ENCODE results near the gene RO60.

The RO60 gene

DNA sequence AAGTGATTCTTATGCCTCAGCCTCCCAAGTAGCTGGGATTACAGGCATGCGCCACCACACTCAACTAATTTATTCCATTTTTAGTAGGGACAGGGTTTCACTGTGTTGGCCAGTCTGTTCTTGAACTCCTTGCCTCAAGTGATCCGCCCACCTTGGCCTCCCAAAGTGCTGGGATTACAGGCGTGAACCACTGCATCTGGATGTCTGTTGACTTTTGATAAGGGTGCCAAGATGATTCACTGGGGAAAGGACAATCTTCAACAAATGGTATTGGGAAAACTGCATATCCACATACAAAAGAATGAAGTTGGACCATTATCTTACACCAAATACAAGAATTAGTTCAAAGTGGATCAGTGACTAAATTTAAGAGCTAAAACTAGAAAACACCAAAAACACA, 19.8 kb downstream of the RO60 start:
- Histone ChIP-seq H3K4me3 (ENCODE audit: low read length in 2 of 2) (no peak overlapping the region), H3K4me1 (ENCODE audit: control insufficient read depth in 2 of 2, insufficient read depth in 2 of 2, low read length in 2 of 2) (no peaks in the 10 kb centered on the region), H3K27ac (ENCODE audit: low read depth in 2 of 2, low read length in 2 of 2) (no peak overlapping the region), H3K9ac (ENCODE audit: low read depth in 1 of 2, low read length in 2 of 2) (no peak overlapping the region), H3K9me3 (ENCODE audit: control insufficient read depth in 2 of 2, low read length in 2 of 2) (no peaks in the 10 kb centered on the region), H3K27me3 (ENCODE audit: control insufficient read depth in 2 of 2, insufficient read depth in 2 of 2, low read length in 2 of 2) (no peaks in the 10 kb centered on the region), H3K36me3 (ENCODE audit: control insufficient read depth in 2 of 2, insufficient read depth in 2 of 2, low read length in 2 of 2) (peaks cover 37% of the 10 kb centered on the region in 2 donors)

DNA sequence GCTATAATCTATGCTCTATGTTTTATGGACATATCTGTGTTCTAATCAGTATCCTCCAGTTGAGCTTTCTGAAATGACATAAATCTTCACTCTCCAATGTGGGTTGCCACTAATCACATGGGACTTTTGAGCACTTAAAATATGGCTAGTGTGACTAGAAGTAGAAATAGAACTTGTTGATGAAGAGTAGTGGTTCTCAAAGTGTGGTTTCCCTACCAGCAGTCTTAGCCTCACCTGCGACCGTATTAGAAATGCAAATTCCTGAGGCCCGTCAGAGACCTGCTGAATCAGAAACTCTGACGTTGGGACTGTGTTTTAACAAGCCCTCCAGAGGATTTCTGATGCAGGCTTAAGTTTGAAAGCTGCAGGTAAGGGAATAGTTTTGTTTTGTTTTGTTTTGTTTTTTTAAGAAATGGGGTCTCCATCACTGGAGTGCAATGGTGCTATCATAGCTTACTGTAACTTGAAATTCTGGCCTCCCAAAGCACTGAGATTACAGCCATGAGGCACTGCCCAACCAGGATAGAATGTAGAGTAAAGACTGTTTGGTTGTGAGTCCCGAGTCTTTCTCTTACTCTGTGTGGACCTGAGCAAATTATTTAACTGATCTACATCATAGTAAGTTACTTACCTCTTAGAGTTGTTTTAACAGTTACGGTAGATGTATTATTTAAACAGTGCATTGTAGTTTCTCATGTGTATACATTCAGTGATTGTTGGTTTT, 24.1 kb downstream of the RO60 start:
- H3K27me3 ChIP-seq (ENCODE audit: control insufficient read depth in 2 of 2, insufficient read depth in 2 of 2, low read length in 2 of 2) = no peaks in the 10 kb centered on the region
- no peaks in the 10 kb centered on the region for H3K4me1 ChIP-seq (ENCODE audit: control insufficient read depth in 2 of 2, insufficient read depth in 2 of 2, low read length in 2 of 2)
- H3K36me3 ChIP-seq (ENCODE audit: control insufficient read depth in 2 of 2, insufficient read depth in 2 of 2, low read length in 2 of 2) = peaks cover 36 to 41% of the 10 kb centered on the region in 2 donors
- H3K27ac ChIP-seq (ENCODE audit: low read depth in 2 of 2, low read length in 2 of 2) = no peak overlapping the region
- H3K4me3 ChIP-seq (ENCODE audit: low read length in 2 of 2) = no peak overlapping the region
- no peaks in the 10 kb centered on the region for H3K9me3 ChIP-seq (ENCODE audit: control insufficient read depth in 2 of 2, low read length in 2 of 2)
- no peak overlapping the region for H3K9ac ChIP-seq (ENCODE audit: low read depth in 1 of 2, low read length in 2 of 2)

DNA sequence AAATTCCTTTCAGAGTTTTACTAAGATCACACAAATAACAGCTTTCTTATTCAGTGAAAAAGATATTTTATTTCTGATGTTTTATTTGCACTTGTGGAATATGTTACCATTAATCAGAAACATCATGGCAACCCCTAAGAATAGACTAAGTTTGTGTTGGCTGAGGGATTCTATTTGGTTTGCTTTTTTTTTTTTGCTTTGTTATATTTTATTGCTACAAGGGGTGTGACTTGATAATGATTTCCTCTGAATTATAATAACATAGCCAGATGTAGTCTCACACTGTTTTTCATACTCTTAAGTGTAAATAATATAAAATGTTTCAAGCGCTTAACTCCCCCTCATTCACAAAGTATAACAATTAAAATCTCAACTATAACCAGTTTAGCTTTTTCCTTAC, 25.9 kb downstream of the RO60 start:
- no peak overlapping the region for H3K4me3 ChIP-seq (ENCODE audit: low read length in 2 of 2)
- no peaks in the 10 kb centered on the region for H3K4me1 ChIP-seq (ENCODE audit: control insufficient read depth in 2 of 2, insufficient read depth in 2 of 2, low read length in 2 of 2)
- no peak overlapping the region for H3K27ac ChIP-seq (ENCODE audit: low read depth in 2 of 2, low read length in 2 of 2)
- peaks cover 32 to 36% of the 10 kb centered on the region in 2 donors for H3K36me3 ChIP-seq (ENCODE audit: control insufficient read depth in 2 of 2, insufficient read depth in 2 of 2, low read length in 2 of 2)
- H3K9me3 ChIP-seq (ENCODE audit: control insufficient read depth in 2 of 2, low read length in 2 of 2) = no peaks in the 10 kb centered on the region
- H3K9ac ChIP-seq (ENCODE audit: low read depth in 1 of 2, low read length in 2 of 2) = no peak overlapping the region
- no peaks in the 10 kb centered on the region for H3K27me3 ChIP-seq (ENCODE audit: control insufficient read depth in 2 of 2, insufficient read depth in 2 of 2, low read length in 2 of 2)

DNA sequence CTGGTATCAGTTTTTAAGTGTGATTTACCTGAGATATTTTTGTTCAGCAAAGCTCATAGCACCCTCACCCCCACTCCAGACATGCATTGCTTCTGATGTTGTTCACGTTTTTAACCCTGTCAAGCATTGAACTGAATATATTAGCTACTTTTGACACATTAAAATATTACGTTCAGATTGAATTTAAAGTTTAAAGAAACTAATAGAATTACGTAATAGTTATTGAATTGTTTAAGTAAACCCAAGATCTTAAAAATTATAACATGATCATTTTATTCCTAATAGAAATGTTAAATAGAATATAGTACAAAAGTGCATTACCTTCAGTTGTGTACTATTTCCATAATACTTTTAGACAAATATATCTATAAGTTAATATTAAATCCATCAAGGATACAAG, 26.9 kb downstream of the RO60 start:
- H3K27me3 ChIP-seq (ENCODE audit: control insufficient read depth in 2 of 2, insufficient read depth in 2 of 2, low read length in 2 of 2) = no peaks in the 10 kb centered on the region
- H3K36me3 ChIP-seq (ENCODE audit: control insufficient read depth in 2 of 2, insufficient read depth in 2 of 2, low read length in 2 of 2) = peaks cover 29 to 35% of the 10 kb centered on the region in 2 donors
- no peak overlapping the region for H3K9ac ChIP-seq (ENCODE audit: low read depth in 1 of 2, low read length in 2 of 2)
- no peak overlapping the region for H3K4me3 ChIP-seq (ENCODE audit: low read length in 2 of 2)
- no peaks in the 10 kb centered on the region for H3K4me1 ChIP-seq (ENCODE audit: control insufficient read depth in 2 of 2, insufficient read depth in 2 of 2, low read length in 2 of 2)
- no peak overlapping the region for H3K27ac ChIP-seq (ENCODE audit: low read depth in 2 of 2, low read length in 2 of 2)
- H3K9me3 ChIP-seq (ENCODE audit: control insufficient read depth in 2 of 2, low read length in 2 of 2) = no peaks in the 10 kb centered on the region

DNA sequence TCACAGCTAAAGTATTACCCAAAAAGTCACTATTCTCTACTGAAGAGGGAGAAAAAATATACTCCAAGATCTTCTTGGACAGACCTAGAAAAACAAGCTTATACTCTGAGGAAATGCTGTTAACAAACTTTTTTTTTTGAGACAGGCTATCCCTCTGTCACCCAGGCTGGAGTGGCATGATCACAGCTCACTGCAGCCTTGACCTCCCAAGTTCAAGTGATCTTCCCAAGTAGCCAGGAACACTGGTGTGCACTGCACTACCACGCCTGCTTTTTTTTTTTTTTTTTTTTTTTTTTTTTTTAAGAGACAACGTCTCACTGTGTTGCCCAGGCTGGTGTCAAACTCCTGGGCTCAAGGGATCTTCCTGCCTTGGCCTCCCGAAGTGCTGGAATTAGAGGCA, 28.5 kb downstream of the RO60 start:
- no peak overlapping the region for H3K9ac ChIP-seq (ENCODE audit: low read depth in 1 of 2, low read length in 2 of 2)
- peaks cover 19 to 26% of the 10 kb centered on the region in 2 donors for H3K36me3 ChIP-seq (ENCODE audit: control insufficient read depth in 2 of 2, insufficient read depth in 2 of 2, low read length in 2 of 2)
- no peaks in the 10 kb centered on the region for H3K27me3 ChIP-seq (ENCODE audit: control insufficient read depth in 2 of 2, insufficient read depth in 2 of 2, low read length in 2 of 2)
- H3K4me3 ChIP-seq (ENCODE audit: low read length in 2 of 2) = no peak overlapping the region
- H3K9me3 ChIP-seq (ENCODE audit: control insufficient read depth in 2 of 2, low read length in 2 of 2) = no peaks in the 10 kb centered on the region
- H3K4me1 ChIP-seq (ENCODE audit: control insufficient read depth in 2 of 2, insufficient read depth in 2 of 2, low read length in 2 of 2) = no peaks in the 10 kb centered on the region
- no peak overlapping the region for H3K27ac ChIP-seq (ENCODE audit: low read depth in 2 of 2, low read length in 2 of 2)

DNA sequence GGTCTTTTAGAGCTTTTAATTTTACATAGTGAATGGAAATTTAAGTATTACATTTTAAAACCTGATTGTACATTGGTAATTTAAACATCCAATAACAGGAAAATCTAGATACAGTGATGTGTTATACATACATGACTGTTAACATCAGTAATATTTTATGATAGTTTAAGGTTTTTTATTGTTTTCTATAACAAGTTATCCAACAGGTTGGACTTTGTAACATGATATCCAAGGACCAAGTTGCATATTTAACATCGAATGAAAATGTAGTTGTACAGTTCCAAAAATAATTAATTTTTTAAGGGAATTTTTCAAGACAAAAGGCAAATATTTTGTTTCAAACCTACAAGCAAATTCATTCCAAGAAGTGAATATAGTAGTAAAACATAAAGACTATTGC, 31.5 kb downstream of the RO60 start:
- Histone ChIP-seq H3K9me3 (ENCODE audit: control insufficient read depth in 2 of 2, low read length in 2 of 2) (no peaks in the 10 kb centered on the region), H3K36me3 (ENCODE audit: control insufficient read depth in 2 of 2, insufficient read depth in 2 of 2, low read length in 2 of 2) (peaks cover 13 to 19% of the 10 kb centered on the region in 2 donors), H3K27ac (ENCODE audit: low read depth in 2 of 2, low read length in 2 of 2) (no peak overlapping the region), H3K4me1 (ENCODE audit: control insufficient read depth in 2 of 2, insufficient read depth in 2 of 2, low read length in 2 of 2) (no peaks in the 10 kb centered on the region), H3K27me3 (ENCODE audit: control insufficient read depth in 2 of 2, insufficient read depth in 2 of 2, low read length in 2 of 2) (no peaks in the 10 kb centered on the region), H3K9ac (ENCODE audit: low read depth in 1 of 2, low read length in 2 of 2) (no peak overlapping the region), H3K4me3 (ENCODE audit: low read length in 2 of 2) (no peak overlapping the region)

DNA sequence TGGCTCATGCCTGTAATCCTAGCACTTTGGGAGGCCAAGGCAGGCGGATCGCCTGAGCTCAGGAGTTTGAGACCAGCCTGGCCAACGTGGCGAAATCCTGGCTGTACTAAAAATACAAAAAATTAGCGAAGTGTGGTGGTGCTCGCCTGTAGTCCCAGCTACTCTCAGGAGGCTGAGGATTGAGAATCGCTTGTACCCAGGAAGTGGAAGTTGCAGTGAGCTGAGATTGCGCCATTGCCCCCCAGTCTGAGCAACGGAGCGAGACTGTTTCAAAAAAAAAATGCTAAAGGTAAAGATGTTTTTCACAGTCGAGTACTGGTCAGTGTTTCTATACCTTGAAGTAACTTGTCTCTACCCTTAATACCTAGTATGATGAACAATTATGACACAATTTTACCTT, 34.7 kb downstream of the RO60 start:
- H3K4me1 ChIP-seq (ENCODE audit: control insufficient read depth in 2 of 2, insufficient read depth in 2 of 2, low read length in 2 of 2) = no peaks in the 10 kb centered on the region
- H3K27me3 ChIP-seq (ENCODE audit: control insufficient read depth in 2 of 2, insufficient read depth in 2 of 2, low read length in 2 of 2) = no peaks in the 10 kb centered on the region
- H3K9ac ChIP-seq (ENCODE audit: low read depth in 1 of 2, low read length in 2 of 2) = no peak overlapping the region
- H3K36me3 ChIP-seq (ENCODE audit: control insufficient read depth in 2 of 2, insufficient read depth in 2 of 2, low read length in 2 of 2) = peaks cover 28 to 33% of the 10 kb centered on the region in 2 donors
- no peak overlapping the region for H3K27ac ChIP-seq (ENCODE audit: low read depth in 2 of 2, low read length in 2 of 2)
- H3K4me3 ChIP-seq (ENCODE audit: low read length in 2 of 2) = no peak overlapping the region
- no peaks in the 10 kb centered on the region for H3K9me3 ChIP-seq (ENCODE audit: control insufficient read depth in 2 of 2, low read length in 2 of 2)

DNA sequence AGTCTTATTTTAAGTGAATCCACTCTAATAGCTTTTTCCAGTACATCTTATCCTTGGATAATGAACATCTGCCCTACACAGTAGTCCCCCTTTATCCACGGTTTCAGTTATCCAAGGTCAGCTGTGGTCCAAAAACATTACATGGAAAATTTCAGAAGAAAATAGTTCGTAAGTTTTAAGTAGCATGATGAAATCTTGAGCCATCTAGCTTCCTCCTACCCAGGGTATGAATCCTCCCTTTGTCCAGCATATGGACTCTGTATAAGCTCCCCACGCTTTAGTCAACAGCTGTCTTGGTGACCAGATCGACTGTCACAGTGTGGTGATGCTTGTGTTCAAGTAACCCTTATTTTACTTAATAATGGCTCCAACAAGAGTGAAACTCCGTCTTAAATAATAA, 43.2 kb downstream of the RO60 start:
- no peak overlapping the region for H3K9ac ChIP-seq (ENCODE audit: low read depth in 1 of 2, low read length in 2 of 2)
- H3K4me3 ChIP-seq (ENCODE audit: low read length in 2 of 2) = no peak overlapping the region
- peaks cover 17 to 19% of the 10 kb centered on the region in 2 donors for H3K36me3 ChIP-seq (ENCODE audit: control insufficient read depth in 2 of 2, insufficient read depth in 2 of 2, low read length in 2 of 2)
- H3K4me1 ChIP-seq (ENCODE audit: control insufficient read depth in 2 of 2, insufficient read depth in 2 of 2, low read length in 2 of 2) = peaks cover 7 to 14% of the 10 kb centered on the region in 2 donors
- H3K27me3 ChIP-seq (ENCODE audit: control insufficient read depth in 2 of 2, insufficient read depth in 2 of 2, low read length in 2 of 2) = no peaks in the 10 kb centered on the region
- H3K27ac ChIP-seq (ENCODE audit: low read depth in 2 of 2, low read length in 2 of 2) = no peak overlapping the region
- no peaks in the 10 kb centered on the region for H3K9me3 ChIP-seq (ENCODE audit: control insufficient read depth in 2 of 2, low read length in 2 of 2)

DNA sequence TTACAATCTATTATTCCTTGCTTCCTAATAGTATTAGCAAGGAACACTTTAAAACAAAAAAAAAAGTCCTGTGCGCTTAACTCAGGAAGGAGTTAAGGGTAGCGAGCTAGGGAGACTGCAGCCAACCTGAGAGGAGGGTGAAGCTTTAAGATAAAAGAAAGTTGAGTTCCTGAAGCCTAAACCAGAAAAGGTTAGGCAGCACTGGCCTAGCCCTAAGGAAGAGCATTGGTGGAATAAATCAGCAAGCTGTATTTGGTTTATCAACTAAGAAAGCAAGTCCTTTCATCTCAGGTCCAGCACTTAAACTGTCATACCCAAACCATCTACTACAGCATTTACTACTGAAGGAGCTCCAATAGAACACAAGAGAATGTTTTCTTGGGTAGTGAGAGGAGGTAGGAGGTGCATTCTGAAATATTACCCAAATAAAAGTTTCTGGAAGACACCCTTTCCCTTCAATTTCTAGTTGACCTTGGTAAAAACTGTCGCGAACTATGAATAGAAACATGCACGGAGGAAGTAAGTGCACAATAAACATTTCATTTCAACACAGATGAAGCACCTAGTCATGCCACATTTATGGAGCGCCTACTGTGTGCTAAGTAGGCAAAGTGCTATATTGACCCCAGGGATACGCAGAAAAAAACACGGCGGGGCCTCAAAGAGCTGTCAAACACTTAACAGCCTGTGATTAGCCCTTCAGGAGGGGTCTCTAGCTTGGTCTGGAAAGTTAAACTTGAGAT, 44.5 kb downstream of the RO60 start:
- H3K27ac ChIP-seq (ENCODE audit: low read depth in 2 of 2, low read length in 2 of 2) = peak overlapping the region; percentile 90 to 93
- H3K9ac ChIP-seq (ENCODE audit: low read depth in 1 of 2, low read length in 2 of 2) = peak overlapping the region; percentile 88 to 91
- H3K4me3 ChIP-seq (ENCODE audit: low read length in 2 of 2) = peak overlapping the region; percentile 91 to 98
- H3K9me3 ChIP-seq (ENCODE audit: control insufficient read depth in 2 of 2, low read length in 2 of 2) = no peaks in the 10 kb centered on the region
- peaks cover 7 to 14% of the 10 kb centered on the region in 2 donors for H3K4me1 ChIP-seq (ENCODE audit: control insufficient read depth in 2 of 2, insufficient read depth in 2 of 2, low read length in 2 of 2)
- peaks cover 14 to 15% of the 10 kb centered on the region in 2 donors for H3K36me3 ChIP-seq (ENCODE audit: control insufficient read depth in 2 of 2, insufficient read depth in 2 of 2, low read length in 2 of 2)
- no peaks in the 10 kb centered on the region for H3K27me3 ChIP-seq (ENCODE audit: control insufficient read depth in 2 of 2, insufficient read depth in 2 of 2, low read length in 2 of 2)

DNA sequence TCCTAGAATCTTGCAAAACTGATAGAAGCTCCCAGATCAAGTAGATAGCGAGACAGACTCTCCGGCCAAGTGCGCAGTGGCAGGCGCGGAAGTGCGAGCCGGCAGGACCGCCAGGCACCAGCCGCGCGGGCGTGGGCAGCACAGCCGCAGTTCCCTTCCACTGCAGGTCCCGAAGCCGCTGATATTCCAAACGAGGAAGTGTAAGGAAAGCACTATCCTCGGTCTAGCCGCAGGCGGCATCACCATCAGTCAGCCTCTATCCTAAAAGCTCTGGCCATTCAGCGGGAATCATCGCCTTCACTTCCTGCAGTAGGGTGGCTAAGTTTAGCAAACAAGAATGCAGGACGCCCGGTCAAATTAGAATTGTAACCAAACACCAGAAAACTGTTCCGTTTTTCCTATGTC, 45.1 kb downstream of the RO60 start:
- no peaks in the 10 kb centered on the region for H3K27me3 ChIP-seq (ENCODE audit: control insufficient read depth in 2 of 2, insufficient read depth in 2 of 2, low read length in 2 of 2)
- H3K9ac ChIP-seq (ENCODE audit: low read depth in 1 of 2, low read length in 2 of 2) = peak overlapping the region; percentile 88 to 91
- peaks cover 10 to 11% of the 10 kb centered on the region in 2 donors for H3K36me3 ChIP-seq (ENCODE audit: control insufficient read depth in 2 of 2, insufficient read depth in 2 of 2, low read length in 2 of 2)
- peak overlapping the region; percentile 90 to 93 for H3K27ac ChIP-seq (ENCODE audit: low read depth in 2 of 2, low read length in 2 of 2)
- H3K4me3 ChIP-seq (ENCODE audit: low read length in 2 of 2) = peak overlapping the region; percentile 91 to 98
- peaks cover 7 to 14% of the 10 kb centered on the region in 2 donors for H3K4me1 ChIP-seq (ENCODE audit: control insufficient read depth in 2 of 2, insufficient read depth in 2 of 2, low read length in 2 of 2)
- no peaks in the 10 kb centered on the region for H3K9me3 ChIP-seq (ENCODE audit: control insufficient read depth in 2 of 2, low read length in 2 of 2)
